ENCODE data around the gene VIL1. TPM values are rescaled to one million over a fixed set of nuclear protein-coding genes. Genes with fewer than 3 reads are reported as not detected.

Gene VIL1
- total and polyA plus RNA-seq, 2 of the 13 experiments (the other 11 are each of a cell fraction or from before 2014, with no cell fraction given), result 287 to 301 TPM

DNA sequence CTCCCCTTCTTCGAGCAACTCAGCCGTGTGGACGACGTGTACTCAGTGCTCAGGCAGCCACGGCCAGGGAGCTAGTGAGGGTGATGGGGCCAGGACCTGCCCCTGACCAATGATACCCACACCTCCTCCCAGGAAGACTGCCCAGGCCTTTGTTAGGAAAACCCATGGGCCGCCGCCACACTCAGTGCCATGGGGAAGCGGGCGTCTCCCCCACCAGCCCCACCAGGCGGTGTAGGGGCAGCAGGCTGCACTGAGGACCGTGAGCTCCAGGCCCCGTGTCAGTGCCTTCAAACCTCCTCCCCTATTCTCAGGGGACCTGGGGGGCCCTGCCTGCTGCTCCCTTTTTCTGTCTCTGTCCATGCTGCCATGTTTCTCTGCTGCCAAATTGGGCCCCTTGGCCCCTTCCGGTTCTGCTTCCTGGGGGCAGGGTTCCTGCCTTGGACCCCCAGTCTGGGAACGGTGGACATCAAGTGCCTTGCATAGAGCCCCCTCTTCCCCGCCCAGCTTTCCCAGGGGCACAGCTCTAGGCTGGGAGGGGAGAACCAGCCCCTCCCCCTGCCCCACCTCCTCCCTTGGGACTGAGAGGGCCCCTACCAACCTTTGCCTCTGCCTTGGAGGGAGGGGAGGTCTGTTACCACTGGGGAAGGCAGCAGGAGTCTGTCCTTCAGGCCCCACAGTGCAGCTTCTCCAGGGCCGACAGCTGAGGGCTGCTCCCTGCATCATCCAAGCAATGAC lies 14.4 kb upstream of the VIL1 start (continued):
- TF ChIP-seq, protein P1, sequence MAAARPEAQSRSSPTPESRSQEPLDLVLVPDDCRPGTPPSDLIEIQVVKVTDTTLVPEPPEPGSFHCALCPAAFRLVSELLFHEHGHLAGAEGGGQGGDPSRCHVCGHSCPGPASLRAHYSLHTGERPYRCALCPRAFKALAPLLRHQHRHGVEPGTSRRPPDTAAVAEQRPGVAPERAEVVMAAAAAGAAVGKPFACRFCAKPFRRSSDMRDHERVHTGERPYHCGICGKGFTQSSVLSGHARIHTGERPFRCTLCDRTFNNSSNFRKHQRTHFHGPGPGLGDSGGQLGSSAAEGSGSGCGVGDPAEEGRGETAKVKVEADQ (CRISPR knock-in tag; IDR thresholded peaks at IDR 0.05; ENCODE audit: borderline replicate concordance), result no peak
- TF ChIP-seq ZNF367 (CRISPR knock-in tag; IDR thresholded peaks at IDR 0.05; ENCODE audit: borderline replicate concordance) (no peak), IRX3 (CRISPR knock-in tag; IDR thresholded peaks at IDR 0.05; ENCODE audit: borderline replicate concordance, low read depth) (no peak), ZNF30 (CRISPR knock-in tag; IDR thresholded peaks at IDR 0.05) (no peak), GZF1 (CRISPR knock-in tag; IDR thresholded peaks at IDR 0.05) (no peak), PCBP1 (IDR thresholded peaks at IDR 0.05; ENCODE audit: borderline replicate concordance, low read depth, low read length) (0 out of 2 replicates have a peak, but pooled peaks have one; percentile 43)

DNA sequence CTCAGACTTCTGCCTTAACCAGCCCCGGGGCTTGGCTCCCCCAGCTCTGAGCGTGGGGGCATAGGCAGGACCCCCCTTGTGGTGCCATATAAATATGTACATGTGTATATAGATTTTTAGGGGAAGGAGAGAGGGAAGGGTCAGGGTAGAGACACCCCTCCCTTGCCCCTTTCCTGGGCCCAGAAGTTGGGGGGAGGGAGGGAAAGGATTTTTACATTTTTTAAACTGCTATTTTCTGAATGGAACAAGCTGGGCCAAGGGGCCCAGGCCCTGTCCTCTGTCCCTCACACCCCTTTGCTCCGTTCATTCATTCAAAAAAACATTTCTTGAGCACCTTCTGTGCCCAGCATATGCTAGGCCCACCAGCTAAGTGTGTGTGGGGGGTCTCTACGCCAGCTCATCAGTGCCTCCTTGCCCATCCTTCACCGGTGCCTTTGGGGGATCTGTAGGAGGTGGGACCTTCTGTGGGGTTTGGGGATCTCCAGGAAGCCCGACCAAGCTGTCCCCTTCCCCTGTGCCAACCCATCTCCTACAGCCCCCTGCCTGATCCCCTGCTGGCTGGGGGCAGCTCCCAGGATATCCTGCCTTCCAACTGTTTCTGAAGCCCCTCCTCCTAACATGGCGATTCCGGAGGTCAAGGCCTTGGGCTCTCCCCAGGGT lies 13.7 kb upstream of the VIL1 start:
- in situ Hi-C loops (cut with HindIII; ENCODE audit: extremely low pct_ligation_motif_present, low pct_unique_long_range_greater_than_20kb), result loop anchor here (5.0 kb wide), 1 partner anchor 62 kb away; no protein-coding TSS in a partner anchor
- Histone ChIP-seq H3K36me3 (replicated peaks in 1 of 2; ENCODE audit: control insufficient read depth in 1 of 2, insufficient read depth in 2 of 2, low read length in 2 of 2) (peaks cover 24 to 38% of the 10 kb centered on the region in 2 experiments; a peak in 4 of 5 replicates), H3K4me2 (ENCODE audit: low read depth, low read length) (peak overlapping the region; percentile 86), H3K27me3 (ENCODE audit: control insufficient read depth in 1 of 2, insufficient read depth in 2 of 2, low read length in 2 of 2) (no peaks in the 10 kb centered on the region), H2AFZ (ENCODE audit: low read length) (no peak overlapping the region), H3K27ac (ENCODE audit: extremely low read length, insufficient read depth, low read length) (peak overlapping the region; percentile 79), H3K4me3 (replicated peaks in 1 of 3; ENCODE audit: insufficient read depth in 1 of 3, low read depth in 2 of 3, low read length in 3 of 3) (peak overlapping the region; percentile 32 to 68 (median 51); a peak in 5 of 6 replicates), H4K20me1 (ENCODE audit: insufficient read depth, low read length) (no peaks in the 10 kb centered on the region; the same call in 1 of the 2 replicates), H3K9ac (ENCODE audit: insufficient read depth, low read depth, low read length) (peak overlapping the region; percentile 61), H3K4me1 (ENCODE audit: insufficient read depth, low read length) (peaks cover 65% of the 10 kb centered on the region), H3K79me2 (ENCODE audit: insufficient read depth, low read length) (peaks cover 28% of the 10 kb centered on the region), H3K9me3 (ENCODE audit: low read length) (no peaks in the 10 kb centered on the region)
- no TSS peak for BruUV-seq (replicated peaks)
- 61% methylated on average over 8 of the region's 8 CpGs for WGBS (ENCODE audit: low lambda C conversion rate)
- CTCF ChIA-PET (ENCODE audit: low intra/inter-chr PET ratio, low total read pairs), result no interaction called here
- ATAC-seq (peak; percentile 4), FAIRE-seq (no peak), DNase-seq (ENCODE audit: low spot score) (no peak)
- POLR2A ChIA-PET, result interaction anchor here (0.8 to 4.2 kb wide), 18 partner anchors 9 to 254 kb away, joined by 3 to 56 read pairs (median 6); partner anchors contain the start of genes AAMP, BCS1L, PNKD and TMBIM1
- intact Hi-C loops (cut with micrococcal nuclease; ENCODE audit: unreplicated experiment), result no loop called here
- TF ChIP-seq ZSCAN30 (CRISPR knock-in tag; IDR thresholded peaks at IDR 0.05) (0 out of 2 replicates have a peak, but pooled peaks have one; percentile 87), FOSL2 (CRISPR knock-in tag; IDR thresholded peaks at IDR 0.05) (peak; percentile 8; the same call in 1 of the 2 replicates), ZNF816 (CRISPR knock-in tag; IDR thresholded peaks at IDR 0.05; ENCODE audit: borderline replicate concordance) (0 out of 2 replicates have a peak, but pooled peaks have one; percentile 2), PAX8 (CRISPR knock-in tag; IDR thresholded peaks at IDR 0.05; ENCODE audit: borderline replicate concordance) (0 out of 2 replicates have a peak, but pooled peaks have one; percentile 30), GABPA (IDR thresholded peaks at IDR 0.05; ENCODE audit: low read depth, low read length) (no peak), GABPA (CRISPR knock-in tag; IDR thresholded peaks at IDR 0.05; ENCODE audit: low read depth) (0 out of 2 replicates have a peak, but pooled peaks have one; percentile 35)
- TF ChIP-seq, protein P2, sequence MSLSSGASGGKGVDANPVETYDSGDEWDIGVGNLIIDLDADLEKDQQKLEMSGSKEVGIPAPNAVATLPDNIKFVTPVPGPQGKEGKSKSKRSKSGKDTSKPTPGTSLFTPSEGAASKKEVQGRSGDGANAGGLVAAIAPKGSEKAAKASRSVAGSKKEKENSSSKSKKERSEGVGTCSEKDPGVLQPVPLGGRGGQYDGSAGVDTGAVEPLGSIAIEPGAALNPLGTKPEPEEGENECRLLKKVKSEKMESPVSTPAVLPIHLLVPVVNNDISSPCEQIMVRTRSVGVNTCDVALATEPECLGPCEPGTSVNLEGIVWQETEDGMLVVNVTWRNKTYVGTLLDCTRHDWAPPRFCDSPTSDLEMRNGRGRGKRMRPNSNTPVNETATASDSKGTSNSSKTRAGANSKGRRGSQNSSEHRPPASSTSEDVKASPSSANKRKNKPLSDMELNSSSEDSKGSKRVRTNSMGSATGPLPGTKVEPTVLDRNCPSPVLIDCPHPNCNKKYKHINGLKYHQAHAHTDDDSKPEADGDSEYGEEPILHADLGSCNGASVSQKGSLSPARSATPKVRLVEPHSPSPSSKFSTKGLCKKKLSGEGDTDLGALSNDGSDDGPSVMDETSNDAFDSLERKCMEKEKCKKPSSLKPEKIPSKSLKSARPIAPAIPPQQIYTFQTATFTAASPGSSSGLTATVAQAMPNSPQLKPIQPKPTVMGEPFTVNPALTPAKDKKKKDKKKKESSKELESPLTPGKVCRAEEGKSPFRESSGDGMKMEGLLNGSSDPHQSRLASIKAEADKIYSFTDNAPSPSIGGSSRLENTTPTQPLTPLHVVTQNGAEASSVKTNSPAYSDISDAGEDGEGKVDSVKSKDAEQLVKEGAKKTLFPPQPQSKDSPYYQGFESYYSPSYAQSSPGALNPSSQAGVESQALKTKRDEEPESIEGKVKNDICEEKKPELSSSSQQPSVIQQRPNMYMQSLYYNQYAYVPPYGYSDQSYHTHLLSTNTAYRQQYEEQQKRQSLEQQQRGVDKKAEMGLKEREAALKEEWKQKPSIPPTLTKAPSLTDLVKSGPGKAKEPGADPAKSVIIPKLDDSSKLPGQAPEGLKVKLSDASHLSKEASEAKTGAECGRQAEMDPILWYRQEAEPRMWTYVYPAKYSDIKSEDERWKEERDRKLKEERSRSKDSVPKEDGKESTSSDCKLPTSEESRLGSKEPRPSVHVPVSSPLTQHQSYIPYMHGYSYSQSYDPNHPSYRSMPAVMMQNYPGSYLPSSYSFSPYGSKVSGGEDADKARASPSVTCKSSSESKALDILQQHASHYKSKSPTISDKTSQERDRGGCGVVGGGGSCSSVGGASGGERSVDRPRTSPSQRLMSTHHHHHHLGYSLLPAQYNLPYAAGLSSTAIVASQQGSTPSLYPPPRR (CRISPR knock-in tag; IDR thresholded peaks at IDR 0.05; ENCODE audit: borderline replicate concordance), result 0 out of 2 replicates have a peak, but pooled peaks have one; percentile 16
- TF ChIP-seq, protein P3, sequence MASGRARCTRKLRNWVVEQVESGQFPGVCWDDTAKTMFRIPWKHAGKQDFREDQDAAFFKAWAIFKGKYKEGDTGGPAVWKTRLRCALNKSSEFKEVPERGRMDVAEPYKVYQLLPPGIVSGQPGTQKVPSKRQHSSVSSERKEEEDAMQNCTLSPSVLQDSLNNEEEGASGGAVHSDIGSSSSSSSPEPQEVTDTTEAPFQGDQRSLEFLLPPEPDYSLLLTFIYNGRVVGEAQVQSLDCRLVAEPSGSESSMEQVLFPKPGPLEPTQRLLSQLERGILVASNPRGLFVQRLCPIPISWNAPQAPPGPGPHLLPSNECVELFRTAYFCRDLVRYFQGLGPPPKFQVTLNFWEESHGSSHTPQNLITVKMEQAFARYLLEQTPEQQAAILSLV (CRISPR knock-in tag; IDR thresholded peaks at IDR 0.05; ENCODE audit: borderline replicate concordance), result no peak

Measured in HepG2 (cell line).